ENCODE data around the gene TTLL11. TPM values are rescaled to one million over a fixed set of nuclear protein-coding genes. Genes with fewer than 3 reads are reported as not detected.

The TTLL11 gene
- total RNA-seq, 1 experiment from 2014 or later, result 13.6 TPM

DNA sequence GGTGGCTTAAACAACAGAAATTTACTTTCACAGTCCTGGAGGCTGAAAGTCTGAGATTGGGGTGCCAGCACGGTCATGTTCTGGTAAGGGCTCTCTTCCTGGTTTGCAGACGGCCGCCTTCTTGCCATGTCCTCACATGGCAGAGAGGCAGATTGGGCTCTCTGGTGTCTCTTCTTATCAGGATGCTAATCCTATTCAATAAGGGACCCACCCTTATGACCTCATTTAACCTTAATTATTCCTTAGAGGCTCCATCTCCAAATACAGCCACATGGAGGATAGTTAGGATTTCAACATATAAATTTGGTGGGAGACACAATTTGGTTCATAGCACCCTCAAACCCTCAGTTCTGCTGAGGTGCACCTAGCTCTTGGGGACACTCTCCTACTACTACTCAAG lies 261.2 kb downstream of the TTLL11 start:
- BruUV-seq (replicated peaks), result no TSS peak
- no peaks in the 10 kb centered on the region for H3K9me3 Mint-ChIP-seq (ENCODE audit: unreplicated experiment)
- no peaks in the 10 kb centered on the region for H3K4me1 Mint-ChIP-seq (ENCODE audit: insufficient read depth, unreplicated experiment)
- ChIA-PET POLR2A (no interaction called here), CTCF (no interaction called here)
- H3K4me3 Mint-ChIP-seq (ENCODE audit: unreplicated experiment), result no peak overlapping the region
- no peaks in the 10 kb centered on the region for H3K27me3 Mint-ChIP-seq (ENCODE audit: insufficient read depth, unreplicated experiment)
- no peak for TF ChIP-seq CTCF (IDR thresholded peaks at IDR 0.05; ENCODE audit: unreplicated experiment)
- DNase-seq (ENCODE audit: unreplicated experiment), result no peak
- intact Hi-C loops (cut with micrococcal nuclease), result no loop called here
- H3K27ac Mint-ChIP-seq (ENCODE audit: low read depth, unreplicated experiment), result no peak overlapping the region
- peaks cover 6% of the 10 kb centered on the region for H3K36me3 Mint-ChIP-seq (ENCODE audit: insufficient read depth, unreplicated experiment)

DNA sequence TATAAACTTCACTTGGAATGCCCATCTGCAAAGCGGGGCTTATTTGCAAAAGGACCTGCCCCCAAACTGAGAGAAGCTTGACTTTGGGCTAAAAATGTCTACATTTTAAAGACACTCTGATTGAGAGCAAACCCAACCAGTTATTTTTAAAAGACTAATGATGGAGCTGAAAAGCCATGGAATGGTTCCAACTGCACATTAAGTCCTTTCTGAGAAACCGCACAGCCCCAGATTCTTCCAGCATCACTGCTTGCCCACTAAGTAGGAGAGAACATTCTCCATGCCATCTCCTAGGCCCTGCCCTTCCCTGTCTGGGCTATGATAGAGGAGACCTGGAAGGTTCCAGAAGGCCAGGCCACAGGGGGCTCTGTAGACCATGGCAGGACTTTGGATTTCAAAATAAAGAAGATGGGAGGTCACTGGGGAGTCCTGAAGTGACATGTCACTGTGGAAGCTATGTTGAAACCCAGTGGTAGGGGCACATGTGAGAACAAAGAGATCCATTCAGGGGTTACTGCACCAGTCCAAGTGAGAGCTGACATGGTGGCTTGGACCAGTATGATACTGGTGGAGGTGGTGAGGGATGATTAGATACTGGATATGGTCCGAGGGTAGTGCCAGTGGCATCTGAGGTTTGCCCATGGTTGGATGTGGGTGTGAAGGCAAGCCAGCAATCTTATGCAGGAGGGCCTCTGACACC lies 262.5 kb downstream of the TTLL11 start:
- BruUV-seq (replicated peaks), result no TSS peak
- Mint-ChIP-seq H3K4me1 (ENCODE audit: insufficient read depth, unreplicated experiment) (no peaks in the 10 kb centered on the region), H3K36me3 (ENCODE audit: insufficient read depth, unreplicated experiment) (peaks cover 6% of the 10 kb centered on the region), H3K4me3 (ENCODE audit: unreplicated experiment) (no peak overlapping the region), H3K9me3 (ENCODE audit: unreplicated experiment) (no peaks in the 10 kb centered on the region), H3K27me3 (ENCODE audit: insufficient read depth, unreplicated experiment) (no peaks in the 10 kb centered on the region), H3K27ac (ENCODE audit: low read depth, unreplicated experiment) (no peak overlapping the region)
- intact Hi-C loops (cut with micrococcal nuclease), result no loop called here
- POLR2A ChIA-PET, result interaction anchor here (0.7 kb wide), 1 partner anchor 13 kb away, joined by 3 read pairs; no protein-coding TSS in a partner anchor
- DNase-seq (ENCODE audit: unreplicated experiment), result no peak
- CTCF ChIA-PET, result interaction anchor here (1.1 kb wide), 1 partner anchor 104 kb away, joined by 3 read pairs; no protein-coding TSS in a partner anchor
- TF ChIP-seq CTCF (IDR thresholded peaks at IDR 0.05; ENCODE audit: unreplicated experiment), result no peak

DNA sequence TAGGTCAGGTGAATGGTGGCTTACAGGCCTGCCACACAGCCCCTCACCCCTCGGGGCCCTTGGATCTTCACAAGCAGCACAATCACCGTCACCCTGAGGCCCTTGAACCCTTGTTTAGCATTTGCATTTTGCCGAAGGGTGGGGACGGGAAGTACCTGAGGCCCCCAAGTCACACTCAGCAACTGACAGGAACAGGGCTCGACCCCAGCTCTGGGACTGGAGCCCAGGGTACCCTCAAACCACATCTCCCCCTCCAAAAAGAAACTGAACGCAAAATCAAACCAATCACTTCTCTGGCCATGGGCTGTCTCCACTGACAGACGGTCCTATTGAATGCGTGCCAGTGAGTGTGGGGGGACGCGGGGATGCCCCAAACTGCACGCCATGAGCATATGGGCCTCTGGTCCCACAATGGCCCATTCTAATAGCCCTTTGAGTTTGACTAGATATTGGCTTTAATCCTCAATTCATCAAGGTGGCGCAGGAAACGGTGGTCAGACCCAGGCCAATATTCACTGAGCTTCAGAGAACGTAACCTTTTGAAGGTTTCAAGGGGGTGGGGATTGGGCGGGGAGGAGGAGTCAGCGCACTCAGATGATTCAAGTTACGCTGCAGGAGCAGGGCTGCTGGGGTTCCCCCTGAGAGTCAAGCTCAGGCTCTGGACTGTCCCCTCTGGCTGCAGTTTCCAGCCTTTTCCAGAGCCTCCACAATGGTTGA lies 265.7 kb downstream of the TTLL11 start:
- intact Hi-C loops (cut with micrococcal nuclease), result no loop called here
- Mint-ChIP-seq H3K27ac (ENCODE audit: low read depth, unreplicated experiment) (no peak overlapping the region), H3K9me3 (ENCODE audit: unreplicated experiment) (no peaks in the 10 kb centered on the region), H3K4me1 (ENCODE audit: insufficient read depth, unreplicated experiment) (no peaks in the 10 kb centered on the region), H3K36me3 (ENCODE audit: insufficient read depth, unreplicated experiment) (peaks cover 6% of the 10 kb centered on the region), H3K4me3 (ENCODE audit: unreplicated experiment) (no peak overlapping the region), H3K27me3 (ENCODE audit: insufficient read depth, unreplicated experiment) (no peaks in the 10 kb centered on the region)
- no peak for TF ChIP-seq CTCF (IDR thresholded peaks at IDR 0.05; ENCODE audit: unreplicated experiment)
- CTCF ChIA-PET, result interaction anchor here (0.6 kb wide), 1 partner anchor 983 kb away, joined by 3 read pairs; no protein-coding TSS in a partner anchor
- DNase-seq (ENCODE audit: unreplicated experiment), result no peak
- BruUV-seq (replicated peaks), result no TSS peak
- POLR2A ChIA-PET, result no interaction called here

DNA sequence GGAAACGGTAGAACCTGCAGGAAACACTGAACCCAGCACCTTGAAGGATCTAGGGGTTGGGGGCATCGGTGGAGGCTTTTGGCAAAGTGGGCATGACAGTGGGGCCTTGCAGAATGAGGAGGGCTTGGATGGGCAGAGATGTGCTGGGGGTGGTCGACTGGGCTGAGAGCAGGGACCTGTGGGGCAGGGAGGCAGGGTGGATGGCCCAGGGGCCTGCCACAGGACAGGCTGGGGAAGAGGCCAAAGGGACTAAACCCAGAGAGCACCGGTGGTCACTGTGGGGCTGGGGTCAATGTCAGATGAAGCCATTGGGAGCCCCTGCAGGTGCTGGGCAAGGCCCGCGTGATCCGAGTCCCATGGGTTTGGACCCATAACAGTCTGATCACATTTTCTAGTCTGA lies 266.4 kb downstream of the TTLL11 start:
- POLR2A ChIA-PET, result no interaction called here
- Mint-ChIP-seq H3K27me3 (ENCODE audit: insufficient read depth, unreplicated experiment) (no peaks in the 10 kb centered on the region), H3K27ac (ENCODE audit: low read depth, unreplicated experiment) (no peak overlapping the region), H3K4me1 (ENCODE audit: insufficient read depth, unreplicated experiment) (no peaks in the 10 kb centered on the region), H3K9me3 (ENCODE audit: unreplicated experiment) (no peaks in the 10 kb centered on the region), H3K36me3 (ENCODE audit: insufficient read depth, unreplicated experiment) (peaks cover 6% of the 10 kb centered on the region), H3K4me3 (ENCODE audit: unreplicated experiment) (no peak overlapping the region)
- CTCF ChIA-PET, result interaction anchor here (0.6 kb wide), 1 partner anchor 983 kb away, joined by 3 read pairs; no protein-coding TSS in a partner anchor
- no peak for DNase-seq (ENCODE audit: unreplicated experiment)
- BruUV-seq (replicated peaks), result no TSS peak
- intact Hi-C loops (cut with micrococcal nuclease), result no loop called here
- no peak for TF ChIP-seq CTCF (IDR thresholded peaks at IDR 0.05; ENCODE audit: unreplicated experiment)
